Stimulated activated memory B cell treated with anti-CD40 and anti-IgM and Interleukin-4, amounts not matched to agents 10 μg/mL and 1 μg/mL and 100 μg/mL, for 72 hours (primary cell): ENCODE measurements around the gene ABHD2.
"Not testable (repeated sequence)": the region's sequence is repeated elsewhere in the genome, so short reads cannot be mapped to it uniquely, and the experiment has no call there.

Source experiments
- ATAC-seq: fragments of 150-1000 bp; cut with Tn5 transposase; 2 replicates; pipeline ENCODE4 v1.10.0; 2021
- H3K27ac Mint-ChIP-seq: one replicate; pipeline ENCODE4 v1.8.0; 2022; ENCODE audit warnings: mild to moderate bottlenecking, mixed read lengths
- H3K27me3 Mint-ChIP-seq: one replicate; pipeline ENCODE4 v1.8.0; 2022; ENCODE audit warnings: mixed read lengths
- H3K36me3 Mint-ChIP-seq: one replicate; pipeline ENCODE4 v1.8.0; 2022; ENCODE audit warnings: mixed read lengths
- H3K4me1 Mint-ChIP-seq: one replicate; pipeline ENCODE4 v1.8.0; 2022; ENCODE audit warnings: mixed read lengths
- H3K4me3 Mint-ChIP-seq: one replicate; pipeline ENCODE4 v1.8.0; 2022; ENCODE audit warnings: mild to moderate bottlenecking, moderate library complexity, mixed read lengths
- H3K9me3 Mint-ChIP-seq: one replicate; pipeline ENCODE4 v1.8.0; 2022; ENCODE audit warnings: mixed read lengths

ABHD2 gene

GRCh38 chr15:89131731-89132130, 43.5 kb downstream of the ABHD2 start:
- H3K27ac Mint-ChIP-seq: no peak overlapping the region
- no peak for ATAC-seq
- peaks cover 34% of the 10 kb centered on the region for H3K36me3 Mint-ChIP-seq
- H3K4me1 Mint-ChIP-seq: peaks cover 14% of the 10 kb centered on the region
- H3K4me3 Mint-ChIP-seq: no peak overlapping the region
- H3K9me3 Mint-ChIP-seq: no peaks in the 10 kb centered on the region
- H3K27me3 Mint-ChIP-seq: no peaks in the 10 kb centered on the region

- no peaks in the 10 kb centered on the region for H3K27me3 Mint-ChIP-seq
- ATAC-seq: no peak
- H3K27ac Mint-ChIP-seq: no peak overlapping the region
- H3K4me3 Mint-ChIP-seq: no peak overlapping the region
- peaks cover 14% of the 10 kb centered on the region for H3K4me1 Mint-ChIP-seq
- H3K9me3 Mint-ChIP-seq: no peaks in the 10 kb centered on the region
- peaks cover 45% of the 10 kb centered on the region for H3K36me3 Mint-ChIP-seq
Observed at GRCh38 chr15:89132611-89133507, 44.6 kb downstream of the ABHD2 start.

- Mint-ChIP-seq H3K4me1 (peaks cover 14% of the 10 kb centered on the region), H3K36me3 (peaks cover 54% of the 10 kb centered on the region)
- not testable (repeated sequence) for H3K4me3 Mint-ChIP-seq, H3K27me3 Mint-ChIP-seq, ATAC-seq, H3K9me3 Mint-ChIP-seq, H3K27ac Mint-ChIP-seq
Observed at GRCh38 chr15:89135387-89136077, 47.3 kb downstream of the ABHD2 start.

DNA sequence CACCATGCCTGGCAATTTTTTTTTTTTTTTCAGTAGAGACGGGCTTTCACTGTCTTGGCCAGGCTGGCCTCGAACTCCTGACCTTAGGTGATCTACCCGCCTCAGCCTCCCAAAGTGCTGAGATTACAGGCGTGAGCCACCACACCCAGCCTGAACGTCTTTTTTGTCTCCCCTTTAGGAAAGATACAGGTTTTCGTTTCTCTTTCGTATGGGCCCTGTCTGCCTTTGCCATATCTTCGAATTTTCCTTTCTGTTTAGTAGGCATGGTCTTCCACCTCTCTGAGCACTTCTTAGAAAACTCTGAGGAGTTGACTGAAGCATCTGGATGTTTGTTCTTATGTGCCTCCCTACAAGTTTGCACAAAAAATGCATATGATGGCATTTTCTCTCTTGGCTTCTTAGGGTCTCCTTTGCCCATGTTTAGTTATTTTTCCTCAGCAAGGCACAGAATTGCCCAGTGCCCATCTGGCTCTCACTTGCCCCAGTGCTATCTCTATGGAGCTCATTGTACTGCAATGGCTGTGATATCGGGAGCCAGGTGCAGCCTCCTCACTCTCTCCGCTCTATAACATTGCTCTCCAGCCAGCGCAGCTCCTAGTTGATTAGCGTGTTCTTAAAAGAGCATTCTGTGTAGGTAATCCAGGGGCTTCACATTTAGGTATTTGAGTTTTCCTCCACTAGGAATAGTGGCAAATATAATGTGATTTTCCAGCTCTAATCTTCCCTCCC, 48.0 kb downstream of the ABHD2 start:
- H3K4me1 Mint-ChIP-seq: peaks cover 14% of the 10 kb centered on the region
- no peak overlapping the region for H3K27ac Mint-ChIP-seq
- H3K36me3 Mint-ChIP-seq: peaks cover 52% of the 10 kb centered on the region
- no peak for ATAC-seq
- H3K4me3 Mint-ChIP-seq: no peak overlapping the region
- no peaks in the 10 kb centered on the region for H3K9me3 Mint-ChIP-seq
- H3K27me3 Mint-ChIP-seq: no peaks in the 10 kb centered on the region

DNA sequence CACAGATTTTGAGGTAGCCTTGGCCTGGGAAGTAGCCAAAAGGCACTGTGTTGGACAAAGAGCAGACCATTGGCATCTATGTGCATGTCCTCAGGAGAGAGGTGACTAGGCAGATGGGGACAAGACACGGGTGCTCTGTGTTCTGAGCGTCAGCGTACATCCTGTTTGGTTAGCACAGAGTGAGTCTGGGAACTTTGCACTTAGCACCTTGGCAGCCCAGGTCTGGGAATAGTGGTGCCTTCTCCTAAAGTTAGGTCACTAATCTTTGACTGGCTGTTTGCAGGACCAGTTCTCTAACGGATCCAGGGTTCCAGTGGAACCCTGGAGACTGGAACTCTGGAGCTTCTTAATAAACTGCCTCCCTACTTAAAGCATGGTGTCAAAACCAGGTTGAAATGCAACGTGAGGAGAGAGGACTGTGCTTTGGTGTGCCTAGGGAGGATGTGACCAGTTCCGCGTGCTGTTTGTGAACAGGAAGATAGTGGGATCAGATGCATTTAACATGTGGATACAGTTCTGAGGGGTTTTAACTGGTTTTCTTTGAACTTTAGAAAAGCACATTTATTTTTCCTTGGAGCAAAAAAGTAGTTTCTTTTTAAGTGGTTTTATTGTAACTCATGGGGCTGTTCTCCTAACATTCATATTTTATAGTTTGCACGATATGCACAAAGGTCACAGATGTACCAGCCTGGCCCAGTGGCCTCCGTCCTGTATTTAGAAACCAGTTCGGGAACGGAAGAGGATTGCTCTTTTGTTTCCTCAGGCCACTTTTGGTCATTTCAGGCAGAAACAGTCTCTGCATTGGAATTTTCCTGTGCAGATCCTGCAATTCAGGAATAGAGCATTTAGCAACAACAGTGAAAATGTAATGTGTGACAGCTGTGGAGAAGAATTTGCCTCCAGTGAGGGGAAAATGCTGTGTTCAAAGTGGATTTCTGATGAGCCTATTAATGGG, 48.8 kb downstream of the ABHD2 start:
- Mint-ChIP-seq H3K4me1 (peaks cover 14% of the 10 kb centered on the region), H3K27ac (no peak overlapping the region), H3K4me3 (no peak overlapping the region), H3K9me3 (no peaks in the 10 kb centered on the region), H3K27me3 (no peaks in the 10 kb centered on the region), H3K36me3 (peaks cover 45% of the 10 kb centered on the region)
- no peak for ATAC-seq

- Mint-ChIP-seq H3K4me3 (no peak overlapping the region), H3K27me3 (no peaks in the 10 kb centered on the region), H3K4me1 (peaks cover 10% of the 10 kb centered on the region), H3K27ac (no peak overlapping the region), H3K9me3 (no peaks in the 10 kb centered on the region), H3K36me3 (peaks cover 45% of the 10 kb centered on the region)
- no peak for ATAC-seq
Observed at GRCh38 chr15:89137926-89138325, 49.7 kb downstream of the ABHD2 start.

DNA sequence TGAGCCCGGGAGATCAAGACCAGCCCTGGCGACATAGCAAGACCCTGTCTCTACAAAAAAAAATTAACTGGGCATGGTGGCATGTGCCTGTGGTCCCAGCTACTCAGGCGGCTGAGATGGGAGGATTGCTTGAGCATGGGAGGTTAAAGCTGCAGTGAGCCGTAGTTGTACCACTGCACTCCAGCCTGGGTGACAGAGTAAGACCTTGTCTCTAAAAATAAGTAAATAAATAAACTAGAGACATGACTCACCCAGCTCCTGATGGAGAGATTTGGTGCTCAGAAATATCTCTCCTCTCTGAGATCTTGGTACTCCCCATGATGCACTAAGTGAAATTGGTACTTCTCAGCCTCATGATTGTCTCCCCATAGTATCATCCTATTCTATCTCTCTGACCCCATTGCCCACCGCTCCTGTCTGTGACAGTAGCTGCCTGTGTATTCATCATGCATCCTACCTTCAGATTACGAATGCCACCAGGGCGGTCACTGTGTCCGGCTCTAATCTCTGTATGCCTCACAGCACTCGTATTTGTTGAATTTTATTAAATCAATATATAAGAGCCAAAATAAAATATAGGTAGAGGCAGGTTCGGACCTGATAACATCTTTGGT, 50.9 kb downstream of the ABHD2 start:
- H3K9me3 Mint-ChIP-seq: no peaks in the 10 kb centered on the region
- peaks cover 13% of the 10 kb centered on the region for H3K4me1 Mint-ChIP-seq
- H3K4me3 Mint-ChIP-seq: no peak overlapping the region
- H3K27me3 Mint-ChIP-seq: no peaks in the 10 kb centered on the region
- ATAC-seq: no peak
- H3K27ac Mint-ChIP-seq: no peak overlapping the region
- peaks cover 40% of the 10 kb centered on the region for H3K36me3 Mint-ChIP-seq

DNA sequence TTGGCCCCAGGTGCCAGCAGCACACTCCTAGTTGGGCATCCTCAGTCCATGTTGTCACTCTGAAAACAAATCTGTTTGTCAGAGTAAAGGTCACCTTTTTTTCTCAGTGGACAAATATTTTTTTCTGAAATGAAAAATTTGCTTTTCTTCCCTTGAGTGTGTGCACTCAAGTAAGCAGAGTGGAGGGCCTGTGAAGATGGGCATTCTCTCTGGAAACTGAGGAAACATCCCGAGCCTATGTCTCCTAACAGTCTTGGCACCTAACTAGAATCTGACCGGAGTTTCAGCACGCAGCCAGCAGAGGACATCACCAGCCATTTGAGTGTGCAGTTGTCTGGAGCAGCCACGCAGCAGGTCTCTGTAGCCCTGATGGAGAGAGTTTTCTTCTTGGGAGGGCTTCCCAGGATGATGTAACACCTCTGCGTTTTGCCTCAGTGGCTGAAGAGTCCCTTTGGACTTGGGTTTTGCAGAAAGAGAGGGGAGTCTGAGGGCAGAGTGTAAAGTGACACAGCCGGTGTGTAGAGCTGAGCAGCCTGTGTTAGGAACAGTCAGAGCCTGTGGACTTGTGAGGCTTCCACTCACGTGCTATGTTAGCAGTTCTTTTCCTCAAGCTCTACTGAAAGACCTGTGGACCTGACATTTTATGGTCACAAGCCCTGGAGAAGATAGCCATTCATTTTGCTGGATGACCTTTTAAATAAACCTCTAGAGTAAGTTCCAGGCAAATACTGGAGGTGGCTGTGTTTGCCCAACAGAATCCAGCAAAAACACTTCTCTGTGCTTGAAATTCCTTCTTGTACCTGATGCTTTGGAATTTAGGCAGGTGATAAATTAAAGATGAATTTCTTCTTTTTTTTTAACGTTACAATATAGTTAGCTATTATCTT, 51.6 kb downstream of the ABHD2 start:
- Mint-ChIP-seq H3K4me3 (no peak overlapping the region), H3K27me3 (no peaks in the 10 kb centered on the region), H3K36me3 (peaks cover 46% of the 10 kb centered on the region), H3K4me1 (peaks cover 17% of the 10 kb centered on the region), H3K27ac (no peak overlapping the region), H3K9me3 (no peaks in the 10 kb centered on the region)
- ATAC-seq: no peak

DNA sequence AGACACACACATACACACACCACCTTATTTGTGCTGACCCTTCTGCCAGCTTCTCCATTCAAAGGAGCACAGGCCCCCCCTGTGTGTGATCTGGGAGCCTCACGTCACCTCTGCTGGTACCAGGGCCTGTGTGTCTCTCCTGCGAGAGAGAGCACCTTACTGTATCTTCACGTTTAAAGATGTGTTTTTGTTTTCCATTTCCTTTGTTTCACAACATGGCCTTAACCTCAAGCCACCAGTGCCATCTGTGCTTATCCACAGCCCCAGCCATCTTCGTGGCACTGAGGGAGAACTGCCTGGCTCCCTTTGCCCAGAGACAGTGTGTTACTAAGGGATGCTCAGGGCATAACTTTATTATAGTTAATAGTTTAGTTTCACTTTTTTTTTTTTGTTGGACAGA, 52.3 kb downstream of the ABHD2 start:
- Mint-ChIP-seq H3K4me1 (peaks cover 12% of the 10 kb centered on the region), H3K4me3 (no peak overlapping the region), H3K36me3 (peaks cover 46% of the 10 kb centered on the region), H3K27ac (no peak overlapping the region), H3K9me3 (no peaks in the 10 kb centered on the region), H3K27me3 (no peaks in the 10 kb centered on the region)
- ATAC-seq: no peak

- Mint-ChIP-seq H3K4me1 (peaks cover 11% of the 10 kb centered on the region), H3K36me3 (peaks cover 46% of the 10 kb centered on the region)
- H3K27me3 Mint-ChIP-seq, H3K4me3 Mint-ChIP-seq, ATAC-seq, H3K9me3 Mint-ChIP-seq, H3K27ac Mint-ChIP-seq: not testable (repeated sequence)
Observed at GRCh38 chr15:89141159-89141558, 52.9 kb downstream of the ABHD2 start.

GRCh38 chr15:89141885-89142284, 53.6 kb downstream of the ABHD2 start:
- Mint-ChIP-seq H3K27me3 (no peaks in the 10 kb centered on the region), H3K9me3 (no peaks in the 10 kb centered on the region), H3K4me1 (peaks cover 11% of the 10 kb centered on the region), H3K27ac (no peak overlapping the region), H3K36me3 (peaks cover 41% of the 10 kb centered on the region), H3K4me3 (no peak overlapping the region)
- no peak for ATAC-seq

- Mint-ChIP-seq H3K36me3 (peaks cover 36% of the 10 kb centered on the region), H3K4me1 (peaks cover 11% of the 10 kb centered on the region), H3K27ac (no peak overlapping the region), H3K4me3 (no peak overlapping the region), H3K9me3 (no peaks in the 10 kb centered on the region), H3K27me3 (no peaks in the 10 kb centered on the region)
- ATAC-seq: no peak
Observed at GRCh38 chr15:89142423-89142822, 54.2 kb downstream of the ABHD2 start.

DNA sequence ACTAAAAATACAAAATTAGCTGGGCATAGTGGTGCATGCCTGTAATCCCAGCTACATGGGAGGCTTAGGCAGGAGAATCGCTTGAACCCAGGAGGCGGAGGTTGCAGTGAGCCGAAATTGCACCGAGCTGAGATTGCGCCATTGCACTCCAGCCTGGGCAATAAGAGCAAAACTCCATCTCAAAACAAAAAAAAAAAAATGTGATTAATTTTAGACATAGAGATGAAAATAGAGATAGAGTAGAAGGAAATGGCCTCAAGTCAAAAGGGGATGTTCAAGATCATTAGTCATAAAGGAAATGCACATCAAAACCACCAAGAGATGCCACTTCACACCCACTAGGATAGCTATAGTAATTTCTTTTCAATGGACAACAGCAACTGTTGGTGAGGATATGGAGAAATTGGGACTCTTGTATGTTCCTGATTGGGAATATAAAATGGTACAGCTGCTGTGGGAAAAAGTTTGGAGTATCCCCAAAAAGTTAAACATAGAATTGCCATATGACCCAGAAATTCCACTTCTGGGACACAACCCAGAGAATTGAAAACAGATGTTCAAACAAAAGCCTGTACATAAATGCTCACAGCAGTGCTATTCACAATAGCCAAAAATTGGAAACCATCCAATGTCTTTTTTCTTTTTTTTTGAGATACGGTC, 55.4 kb downstream of the ABHD2 start:
- Mint-ChIP-seq H3K27me3 (no peaks in the 10 kb centered on the region), H3K36me3 (peaks cover 31% of the 10 kb centered on the region), H3K4me3 (no peak overlapping the region), H3K27ac (no peak overlapping the region), H3K4me1 (peaks cover 11% of the 10 kb centered on the region), H3K9me3 (no peaks in the 10 kb centered on the region)
- ATAC-seq: no peak
